Gastroesophageal sphincter (tissue), 4 donors: ENCODE data around the gene P2RX7. TPM values are rescaled to one million over a fixed set of nuclear protein-coding genes. Genes with fewer than 3 reads are reported as not detected.
"Not testable (repeated sequence)": the region's sequence is repeated elsewhere in the genome, so short reads cannot be mapped to it uniquely, and the experiment has no call there.

ENCODE experiments used
- ATAC-seq: fragments of 150-250 bp; one replicate; pipeline ENCODE4 v1.9.1; 2016; ENCODE audit warnings: mild to moderate bottlenecking, moderate library complexity
- H3K27ac ChIP-seq, 4 donors: fragments of 200-600 bp; sonication (generic) in 3 of 4; 1 replicate in 3 of 4; 2 replicates in 1 of 4; pipeline ENCODE4 v1.5.1; 2016 to 2019
- H3K27me3 ChIP-seq: fragments of 200-600 bp; sonication (generic); one replicate; pipeline ENCODE4 v1.5.1; 2019
- H3K36me3 ChIP-seq, 2 donors: fragments of 200-600 bp; sonication (generic); one replicate each; pipeline ENCODE4 v1.5.1; 2019; ENCODE audit warnings: control low read depth in 1 of 2
- H3K4me1 ChIP-seq, 3 donors: fragments of 200-600 bp; sonication (generic); 1 replicate in 2 of 3; 2 replicates in 1 of 3; pipeline ENCODE4 v1.5.1; 2016 to 2019; ENCODE audit warnings: control low read depth in 2 of 3
- H3K4me3 ChIP-seq, 2 donors: fragments of 200-600 bp; sonication (generic); one replicate each; pipeline ENCODE4 v1.5.1; 2019; ENCODE audit warnings: mild to moderate bottlenecking in 1 of 2, moderate library complexity in 1 of 2
- H3K9me3 ChIP-seq, 3 donors: fragments of 200-600 bp; sonication (generic); one replicate each; pipeline ENCODE4 v1.5.1; 2017 to 2019; ENCODE audit warnings: control low read depth in 2 of 3
- CTCF ChIP-seq, 4 experiments: fragments of 200-600 bp in 2 of 4; fragments of 450-650 bp in 2 of 4; sonication (generic) in 1 of 4; IDR thresholded peaks; one replicate each; pipeline ENCODE4 v1.5.1; 2017 to 2019; ENCODE audit warnings: antibody characterized with exemption in 4 of 4, mild to moderate bottlenecking in 2 of 4, moderate library complexity in 2 of 4
- EP300 ChIP-seq: sonication (generic); formaldehyde crosslinking; IDR thresholded peaks from one replicate; pipeline ENCODE4 v1.6.1; 2017; ENCODE audit warnings: antibody characterized with exemption, mild to moderate bottlenecking
- POLR2A ChIP-seq, 2 donors: fragments of 450-650 bp; IDR thresholded peaks; one replicate each; pipeline ENCODE4 v1.6.1; 2017; ENCODE audit warnings: antibody characterized with exemption in 2 of 2, mild to moderate bottlenecking in 2 of 2, moderate library complexity in 1 of 2
- POLR2AphosphoS5 ChIP-seq: sonication (generic); formaldehyde crosslinking; IDR thresholded peaks from one replicate; pipeline ENCODE4 v1.6.1; 2017; ENCODE audit warnings: antibody characterized with exemption
- WGBS, 2 donors: methylation state at CpG; one replicate each; pipeline ENCODE4 v1.1.5; 2018; ENCODE audit warnings: low coverage in 1 of 2; 5-methylcytosine and 5-hydroxymethylcytosine counted together
- total RNA-seq, 4 donors: library from RNA; depleted of rRNA; stranded (reverse); fragments of >200 nt; gene quantifications; one replicate each; pipeline ENCODE4 v1.1.0, GENCODE V29; 2016

P2RX7 gene
- total RNA-seq, 4 donors from 2014 or later: 2.0 to 3.3 (median 3.0) TPM

- TF ChIP-seq CTCF (IDR thresholded peaks at IDR 0.05): no peak
- no peak for TF ChIP-seq POLR2A (IDR thresholded peaks at IDR 0.05)
- TF ChIP-seq EP300: no peak
- no peak for TF ChIP-seq POLR2AphosphoS5
- peaks cover 0 to 6% (median 0%) of the 10 kb centered on the region in 3 donors for H3K4me1 ChIP-seq
Observed at GRCh38 chr12:121202407-121203355, 70.0 kb downstream of the P2RX7 start.

GRCh38 chr12:121203482-121203881 is 70.8 kb downstream of the P2RX7 start:
- TF ChIP-seq CTCF (IDR thresholded peaks at IDR 0.05) (no peak), POLR2A (IDR thresholded peaks at IDR 0.05) (no peak), POLR2AphosphoS5 (no peak), EP300 (no peak)
- Histone ChIP-seq H3K36me3 (no peaks in the 10 kb centered on the region), H3K27ac (no peak overlapping the region), H3K27me3 (no peaks in the 10 kb centered on the region), H3K4me3 (no peak overlapping the region), H3K4me1 (peaks cover 0 to 6% (median 0%) of the 10 kb centered on the region in 3 donors), H3K9me3 (no peaks in the 10 kb centered on the region)
- ATAC-seq: no peak
- WGBS, 2 donors: 78 to 100% methylated on average over 1 to 11 of the region's 11 CpGs

More at GRCh38 chr12:121202407-121203355, 70.0 kb downstream of the P2RX7 start:
- H3K36me3 ChIP-seq: no peaks in the 10 kb centered on the region
- no peaks in the 10 kb centered on the region for H3K27me3 ChIP-seq
- no peaks in the 10 kb centered on the region for H3K9me3 ChIP-seq
- 56 to 59% methylated on average over 12 to 14 of the region's 14 CpGs for WGBS, 2 donors
- H3K27ac ChIP-seq: no peak overlapping the region
- H3K4me3 ChIP-seq: no peak overlapping the region
- ATAC-seq: no peak

GRCh38 chr12:121205491-121205890 is 72.8 kb downstream of the P2RX7 start:
- WGBS, 2 donors: 54 to 61% methylated on average over 3 to 7 of the region's 7 CpGs
- no peak overlapping the region for H3K4me3 ChIP-seq
- TF ChIP-seq POLR2A (IDR thresholded peaks at IDR 0.05) (no peak), EP300 (no peak), POLR2AphosphoS5 (no peak), CTCF (IDR thresholded peaks at IDR 0.05) (no peak)

GRCh38 chr12:121208571-121208970 is 75.9 kb downstream of the P2RX7 start:
- not testable (repeated sequence) for H3K4me3 ChIP-seq, H3K27me3 ChIP-seq, ATAC-seq, H3K9me3 ChIP-seq, H3K36me3 ChIP-seq
- Histone ChIP-seq H3K27ac (peak overlapping the region in 2 of 4 donors; percentile 90 to 92), H3K4me1 (peaks cover 0 to 19% (median 0%) of the 10 kb centered on the region in 3 donors)
- WGBS, 2 donors: 89 to 98% methylated on average over 7 to 8 of the region's 10 CpGs

More at GRCh38 chr12:121205491-121205890, 72.8 kb downstream of the P2RX7 start:
- no peaks in the 10 kb centered on the region for H3K27me3 ChIP-seq
- H3K36me3 ChIP-seq: no peaks in the 10 kb centered on the region
- peaks cover 0 to 14% (median 0%) of the 10 kb centered on the region in 3 donors for H3K4me1 ChIP-seq
- H3K9me3 ChIP-seq: no peaks in the 10 kb centered on the region
- no peak for ATAC-seq
- no peak overlapping the region for H3K27ac ChIP-seq

GRCh38 chr12:121209221-121209620 is 76.5 kb downstream of the P2RX7 start:
- 83 to 100% methylated on average over 1 to 7 of the region's 15 CpGs for WGBS, 2 donors
- H3K36me3 ChIP-seq: peaks cover 0 to 8% of the 10 kb centered on the region in 2 donors
- peak overlapping the region in 1 of 2 donors; percentile 87 for H3K4me3 ChIP-seq
- H3K4me1 ChIP-seq: peaks cover 0 to 19% (median 0%) of the 10 kb centered on the region in 3 donors
- TF ChIP-seq POLR2A (IDR thresholded peaks at IDR 0.05) (no peak), CTCF (IDR thresholded peaks at IDR 0.05) (no peak), POLR2AphosphoS5 (no peak), EP300 (no peak)
- H3K27ac ChIP-seq: peak overlapping the region in 3 of 4 donors; percentile 0 to 92 (median 90)
- no peaks in the 10 kb centered on the region for H3K27me3 ChIP-seq
- H3K9me3 ChIP-seq: no peaks in the 10 kb centered on the region
- ATAC-seq: no peak
